Activated CD4-positive, alpha-beta T cell treated with anti-CD3 and anti-CD28 coated beads for 24 hours (primary cell): ENCODE results near the gene ZNF318.

Experiments
- DNase-seq, 2 donors: peaks; one replicate each; pipeline ENCODE4 v3.0.0-alpha.2; 2020; ENCODE audit warnings: low read depth in 2 of 2

Gene ZNF318

GRCh38 chr6:43301081-43301870 is 68.2 kb downstream of the ZNF318 start:
- no peak for DNase-seq

- no peak for DNase-seq
These were observed 69.8 kb downstream of the ZNF318 start for GRCh38 chr6:43299338-43300293.

GRCh38 chr6:43298565-43299337 is 70.7 kb downstream of the ZNF318 start:
- DNase-seq = no peak

- DNase-seq = no peak
These were observed 71.5 kb downstream of the ZNF318 start, which contains the start of gene SLC22A7 for GRCh38 chr6:43297644-43298564. Gene SLC22A7 (plus strand): TSS chr6:43298260. CDS start chr6:43298359, 99 bp downstream.

GRCh38 chr6:43296780-43297497 is 72.5 kb downstream of the ZNF318 start:
- DNase-seq = no peak

- no peak for DNase-seq
These were observed 74.0 kb downstream of the ZNF318 start for GRCh38 chr6:43295456-43295855.

- no peak for DNase-seq
These were observed 74.9 kb downstream of the ZNF318 start for GRCh38 chr6:43294536-43294935.

GRCh38 chr6:43293698-43294097 is 75.7 kb downstream of the ZNF318 start:
- DNase-seq = no peak

- no peak for DNase-seq
These were observed 76.6 kb downstream of the ZNF318 start for GRCh38 chr6:43292763-43293318.

GRCh38 chr6:43292341-43292740 is 77.1 kb downstream of the ZNF318 start:
- DNase-seq = no peak

- DNase-seq = no peak
These were observed 77.7 kb downstream of the ZNF318 start for GRCh38 chr6:43291708-43292107.

GRCh38 chr6:43290905-43291355 is 78.5 kb downstream of the ZNF318 start:
- DNase-seq = no peak

- DNase-seq = no peak
These were observed 79.0 kb downstream of the ZNF318 start for GRCh38 chr6:43290339-43290904.

GRCh38 chr6:43287717-43288679 is 81.4 kb downstream of the ZNF318 start:
- no peak for DNase-seq

- DNase-seq = no peak
These were observed 82.3 kb downstream of the ZNF318 start for GRCh38 chr6:43286980-43287716.

GRCh38 chr6:43286456-43286979 is 82.9 kb downstream of the ZNF318 start:
- no peak for DNase-seq
